Right ventricle myocardium inferior (tissue), 1 donor: Measurements from ENCODE around the gene MRPL51. TPM values are rescaled to one million over a fixed set of nuclear protein-coding genes. Genes with fewer than 3 reads are reported as not detected.
"Not testable (repeated sequence)": the region's sequence is repeated elsewhere in the genome, so short reads cannot be mapped to it uniquely, and the experiment has no call there.

ENCODE experiments used
- ATAC-seq: fragments of 200-7000 bp; cut with Tn5 transposase; one replicate; pipeline ENCODE4 v1.9.1; 2020; ENCODE audit warnings: mild to moderate bottlenecking, moderate library complexity
- DNase-seq: peaks from one replicate; pipeline ENCODE4 v3.0.0; 2021; ENCODE audit errors: missing footprints
- intact Hi-C: fragments of 100-400 bp; cut with DNase I; formaldehyde crosslinking; loops from one replicate; pipeline ENCODE4 v1.11.0; 2022
- total RNA-seq: library from RNA; stranded (reverse); fragmentation: NEBNext Ultra II Directional; extraction: Animal tissue kit (Norgen Biotek cat#: 25700); gene quantifications from one replicate; pipeline ENCODE4 v1.2.1, GENCODE V29; 2021
- donor health status: DM: no; HTN: yes; CAD: no; lungs with severe emphysema.

The MRPL51 gene
- total RNA-seq, 1 donor from 2014 or later = 278 TPM

GRCh38 chr12:6533653-6533922 lies 40.5 kb upstream of the MRPL51 start:
- ATAC-seq = no peak
- intact Hi-C loops = loop anchor here (1.0 to 5.0 kb wide), 4 partner anchors 20 to 206 kb away; partner anchors contain the start of genes MRPL51 and VAMP1
- no peak for DNase-seq

- intact Hi-C loops = loop anchor here (1.0 to 5.0 kb wide), 4 partner anchors 20 to 206 kb away; partner anchors contain the start of genes MRPL51 and VAMP1
- ATAC-seq = peak; percentile 60
Measured at GRCh38 chr12:6532927-6533652, 40.0 kb upstream of the MRPL51 start.

GRCh38 chr12:6532051-6532926 lies 39.2 kb upstream of the MRPL51 start:
- DNase-seq = peak; percentile 74
- ATAC-seq = no peak
- intact Hi-C loops = loop anchor here (5.0 kb wide), 1 partner anchor 205 kb away; no protein-coding TSS in a partner anchor

More at GRCh38 chr12:6532927-6533652, 40.0 kb upstream of the MRPL51 start:
- peak; percentile 78 for DNase-seq

GRCh38 chr12:6530576-6531260 lies 37.7 kb upstream of the MRPL51 start:
- intact Hi-C loops = loop anchor here (5.0 kb wide), 1 partner anchor 203 kb away; no protein-coding TSS in a partner anchor
- no peak for DNase-seq
- no peak for ATAC-seq

GRCh38 chr12:6529291-6529737 lies 36.3 kb upstream of the MRPL51 start:
- intact Hi-C loops = no loop called here

GRCh38 chr12:6528539-6529235 lies 35.6 kb upstream of the MRPL51 start:
- intact Hi-C loops = no loop called here
- no peak for ATAC-seq
- no peak for DNase-seq

More at GRCh38 chr12:6529291-6529737, 36.3 kb upstream of the MRPL51 start:
- no peak for ATAC-seq
- DNase-seq = no peak

- ATAC-seq = no peak
- intact Hi-C loops = no loop called here
- DNase-seq = no peak
Measured at GRCh38 chr12:6527711-6528110, 34.6 kb upstream of the MRPL51 start.

- no peak for DNase-seq
- ATAC-seq = no peak
- intact Hi-C loops = no loop called here
Measured at GRCh38 chr12:6526766-6527525, 33.9 kb upstream of the MRPL51 start.

- no peak for ATAC-seq
- no peak for DNase-seq
- intact Hi-C loops = no loop called here
Measured at GRCh38 chr12:6526201-6526600, 33.1 kb upstream of the MRPL51 start.

- intact Hi-C loops = no loop called here
- ATAC-seq (no peak), DNase-seq (no peak)
Measured at GRCh38 chr12:6524648-6525047, 31.6 kb upstream of the MRPL51 start.

- ATAC-seq = no peak
- intact Hi-C loops = no loop called here
- DNase-seq = no peak
Measured at GRCh38 chr12:6523708-6524107, 30.6 kb upstream of the MRPL51 start.

GRCh38 chr12:6522193-6522592 lies 29.1 kb upstream of the MRPL51 start:
- no peak for DNase-seq
- no peak for ATAC-seq
- intact Hi-C loops = no loop called here

GRCh38 chr12:6520186-6520585 lies 27.1 kb upstream of the MRPL51 start:
- DNase-seq (no peak), ATAC-seq (no peak)
- intact Hi-C loops = no loop called here

GRCh38 chr12:6508087-6508486 lies 15.0 kb upstream of the MRPL51 start:
- ATAC-seq = no peak
- DNase-seq = no peak
- intact Hi-C loops = no loop called here

- intact Hi-C loops = no loop called here
- DNase-seq = no peak
- ATAC-seq = no peak
Measured at GRCh38 chr12:6507102-6507998, 14.3 kb upstream of the MRPL51 start.

- ATAC-seq = no peak
- intact Hi-C loops = no loop called here
Measured at GRCh38 chr12:6500466-6500865, 7.4 kb upstream of the MRPL51 start.

GRCh38 chr12:6497291-6497690 lies 4.2 kb upstream of the MRPL51 start:
- DNase-seq, intact Hi-C loops, ATAC-seq: not testable (repeated sequence)

More at GRCh38 chr12:6500466-6500865, 7.4 kb upstream of the MRPL51 start:
- DNase-seq = no peak
